ENCODE results near the gene NAV2.

Gene NAV2

DNA sequence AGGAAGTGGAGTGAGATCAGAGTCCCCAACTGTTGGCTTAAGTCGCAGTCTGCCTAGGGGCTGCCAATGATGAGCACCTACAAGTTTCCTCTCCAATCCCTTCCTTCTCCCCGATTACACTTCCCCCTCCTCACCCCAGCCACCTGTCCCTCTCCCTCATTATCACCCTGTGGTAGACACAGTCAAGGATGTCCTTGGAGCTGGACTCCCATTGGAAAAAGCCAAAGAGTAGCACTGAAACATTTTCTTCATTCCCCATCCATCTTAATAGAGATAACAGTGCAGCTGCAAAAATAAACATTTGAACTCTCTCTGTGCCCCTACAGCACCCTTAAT, 301.4 kb downstream of the NAV2 start:
- in situ Hi-C loops (cut with MboI; ENCODE audit: low sequenced_read_pairs, unreplicated experiment), result no loop called here
- TF ChIP-seq CTCF (IDR thresholded peaks at IDR 0.05; ENCODE audit: borderline replicate concordance, control extremely low read depth, extremely low read depth, insufficient read depth, missing control alignments), result no peak
- DNase-seq (ENCODE audit: low spot score), result no peak

DNA sequence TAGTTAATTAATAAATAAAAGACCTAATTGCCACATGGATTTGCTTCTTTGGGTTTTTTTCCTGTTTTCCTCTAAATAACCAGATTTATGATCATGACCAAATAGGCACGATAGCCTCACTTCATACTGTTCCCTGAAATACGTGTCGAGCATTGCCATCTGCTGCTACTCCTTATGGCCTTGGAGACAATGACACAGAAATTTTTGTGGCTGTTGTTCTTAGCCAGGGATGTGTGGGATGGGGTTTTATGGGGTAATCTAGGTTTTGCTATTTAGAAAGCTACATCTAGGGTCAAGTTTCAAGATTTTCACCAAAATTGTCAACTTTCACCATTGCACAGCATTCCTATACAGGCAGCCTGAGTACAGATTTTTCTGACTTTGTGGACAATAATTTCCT, 302.5 kb downstream of the NAV2 start:
- no peak for TF ChIP-seq CTCF (IDR thresholded peaks at IDR 0.05; ENCODE audit: borderline replicate concordance, control extremely low read depth, extremely low read depth, insufficient read depth, missing control alignments)
- in situ Hi-C loops (cut with MboI; ENCODE audit: low sequenced_read_pairs, unreplicated experiment), result no loop called here
- DNase-seq (ENCODE audit: low spot score), result no peak

- no peak for DNase-seq (ENCODE audit: low spot score)
- TF ChIP-seq CTCF (IDR thresholded peaks at IDR 0.05; ENCODE audit: borderline replicate concordance, control extremely low read depth, extremely low read depth, insufficient read depth, missing control alignments), result no peak
- in situ Hi-C loops (cut with MboI; ENCODE audit: low sequenced_read_pairs, unreplicated experiment), result no loop called here
Observed at GRCh38 chr11:20015529-20016427, 303.1 kb downstream of the NAV2 start.

- DNase-seq (ENCODE audit: low spot score), result no peak
- in situ Hi-C loops (cut with MboI; ENCODE audit: low sequenced_read_pairs, unreplicated experiment), result no loop called here
- no peak for TF ChIP-seq CTCF (IDR thresholded peaks at IDR 0.05; ENCODE audit: borderline replicate concordance, control extremely low read depth, extremely low read depth, insufficient read depth, missing control alignments)
Observed at GRCh38 chr11:20016526-20016925, 303.9 kb downstream of the NAV2 start.

DNA sequence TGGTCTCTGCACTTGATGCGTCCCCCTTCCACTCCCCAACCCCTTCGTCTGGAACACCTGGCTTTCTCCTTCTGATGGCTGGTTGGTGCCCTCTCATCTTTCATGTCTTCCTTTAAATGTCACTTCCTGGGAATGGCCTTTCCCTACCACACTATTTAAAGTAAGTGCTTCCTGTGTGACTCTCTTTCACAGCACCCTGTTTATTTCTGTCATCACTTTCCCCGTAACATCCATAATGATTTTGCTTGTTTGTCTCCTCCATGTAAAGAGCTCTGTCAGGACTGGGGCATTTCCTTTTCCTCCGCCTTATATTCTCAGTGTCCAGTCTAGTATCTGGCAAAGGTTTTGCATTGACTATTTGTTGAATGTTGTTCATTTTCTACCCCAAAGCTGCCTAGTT, 304.7 kb downstream of the NAV2 start:
- in situ Hi-C loops (cut with MboI; ENCODE audit: low sequenced_read_pairs, unreplicated experiment), result no loop called here
- no peak for DNase-seq (ENCODE audit: low spot score)
- TF ChIP-seq CTCF (IDR thresholded peaks at IDR 0.05; ENCODE audit: borderline replicate concordance, control extremely low read depth, extremely low read depth, insufficient read depth, missing control alignments), result no peak

DNA sequence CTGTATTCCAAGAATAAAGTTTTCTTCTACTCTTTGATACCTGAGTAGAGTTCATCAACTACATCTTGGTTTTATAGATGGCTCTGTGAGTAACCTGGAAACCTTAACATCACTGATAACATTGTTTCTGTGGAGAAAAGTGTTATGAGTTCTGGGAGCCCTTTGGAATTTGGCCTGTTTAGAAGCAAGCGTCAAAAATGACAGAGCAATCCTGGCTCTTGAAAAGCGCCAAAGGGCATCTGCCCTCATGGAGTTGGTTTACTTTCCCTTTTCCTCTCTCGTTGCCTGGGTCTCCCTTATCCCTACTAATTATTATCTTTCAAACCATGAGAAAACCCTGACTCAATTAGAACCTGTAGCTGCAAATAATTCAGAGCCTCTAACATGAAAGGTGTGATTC, 307.6 kb downstream of the NAV2 start:
- no peak for TF ChIP-seq CTCF (IDR thresholded peaks at IDR 0.05; ENCODE audit: borderline replicate concordance, control extremely low read depth, extremely low read depth, insufficient read depth, missing control alignments)
- DNase-seq (ENCODE audit: low spot score), result no peak
- in situ Hi-C loops (cut with MboI; ENCODE audit: low sequenced_read_pairs, unreplicated experiment), result no loop called here
